AG04450 (cell line): ENCODE results near the gene ZBTB7A. TPM values are rescaled to one million over a fixed set of nuclear protein-coding genes. Genes with fewer than 3 reads are reported as not detected.

Experiments used
- CTCF ChIA-PET: fragments of 300-600, 350-600 bp; formaldehyde crosslinking; extraction: SDS; loops from one replicate; lab custom pipeline; 2022; ENCODE audit warnings: antibody characterized with exemption, inconsistent platforms; lab: Charles Lee
- POLR2A ChIA-PET: fragments of 350-600 bp; formaldehyde crosslinking; extraction: SDS; loops from one replicate; lab custom pipeline; 2021; ENCODE audit warnings: antibody characterized with exemption, inconsistent platforms; lab: Yijun Ruan, JAX
- DNase-seq: peaks from one replicate; pipeline ENCODE4 v3.0.0-alpha.2; 2011; ENCODE audit warnings: low read depth, low spot score
- H3K27ac ChIP-seq: one replicate; pipeline ENCODE4 v1.5.1; 2012; ENCODE audit warnings: low read depth, low read length, control low read depth
- H3K27me3 ChIP-seq: one replicate; pipeline ENCODE4 v1.6.0; 2012; ENCODE audit warnings: low read length; ENCODE audit not compliant: control insufficient read depth, insufficient read depth
- H3K4me3 ChIP-seq: 2 replicates; pipeline ENCODE4 v1.5.1; 2011; ENCODE audit warnings: mild to moderate bottlenecking, low read depth, low read length, control low read depth
- H3K9me3 ChIP-seq: 2 replicates; pipeline ENCODE4 v1.5.1; 2012; ENCODE audit warnings: low read length; ENCODE audit not compliant: control insufficient read depth, insufficient read depth
- CTCF ChIP-seq: IDR thresholded peaks from 2 replicates; pipeline ENCODE4 v1.5.1; 2011; ENCODE audit warnings: low read depth, low read length, control low read depth, inconsistent platforms
- polyA plus RNA-seq: library from polyadenylated mRNA; depleted of rRNA; stranded (reverse); fragments of >200 nt; gene quantifications from 2 replicates; pipeline ENCODE4 v1.2.3, GENCODE V29; 2011

The ZBTB7A gene
- polyA plus RNA-seq, 1 experiment, result 2.7 TPM

GRCh38 chr19:4036576-4037300, 30.0 kb downstream of the ZBTB7A start:
- ChIA-PET POLR2A (no interaction called here), CTCF (no interaction called here)
- Histone ChIP-seq H3K27ac (no peak overlapping the region), H3K9me3 (peaks cover 15% of the 10 kb centered on the region; the same call in 1 of the 2 replicates), H3K27me3 (no peaks in the 10 kb centered on the region), H3K4me3 (no peak overlapping the region)
- DNase-seq, result no peak
- no peak for TF ChIP-seq CTCF

GRCh38 chr19:4035582-4035981, 31.1 kb downstream of the ZBTB7A start:
- Histone ChIP-seq H3K27me3 (no peaks in the 10 kb centered on the region), H3K27ac (no peak overlapping the region), H3K9me3 (peaks cover 15% of the 10 kb centered on the region; the same call in 1 of the 2 replicates), H3K4me3 (no peak overlapping the region)
- ChIA-PET CTCF (no interaction called here), POLR2A (no interaction called here)
- DNase-seq, result no peak
- TF ChIP-seq CTCF, result no peak

GRCh38 chr19:4035018-4035566, 31.6 kb downstream of the ZBTB7A start:
- DNase-seq, result no peak
- ChIA-PET POLR2A (no interaction called here), CTCF (no interaction called here)
- Histone ChIP-seq H3K9me3 (peaks cover 15% of the 10 kb centered on the region; the same call in 1 of the 2 replicates), H3K27me3 (no peaks in the 10 kb centered on the region), H3K27ac (no peak overlapping the region), H3K4me3 (no peak overlapping the region)
- TF ChIP-seq CTCF, result no peak

GRCh38 chr19:4034048-4035017, 32.4 kb downstream of the ZBTB7A start:
- Histone ChIP-seq H3K27ac (no peak overlapping the region), H3K27me3 (no peaks in the 10 kb centered on the region), H3K4me3 (no peak overlapping the region), H3K9me3 (peaks cover 15% of the 10 kb centered on the region; the same call in 1 of the 2 replicates)
- DNase-seq, result no peak
- ChIA-PET CTCF (no interaction called here), POLR2A (no interaction called here)
- no peak for TF ChIP-seq CTCF
